Activated naive CD8-positive, alpha-beta T cell (primary cell): ENCODE data around the gene CELF4.

ENCODE experiments used
- H3K27ac Mint-ChIP-seq: one replicate; pipeline ENCODE4 v1.8.0; 2021; ENCODE audit warnings: mixed read lengths
- H3K27me3 Mint-ChIP-seq: one replicate; pipeline ENCODE4 v1.8.0; 2021; ENCODE audit warnings: mixed read lengths
- H3K36me3 Mint-ChIP-seq: one replicate; pipeline ENCODE4 v1.8.0; 2021; ENCODE audit warnings: mixed read lengths
- H3K4me1 Mint-ChIP-seq: one replicate; pipeline ENCODE4 v1.8.0; 2021; ENCODE audit warnings: low read depth, mixed read lengths
- H3K4me3 Mint-ChIP-seq: one replicate; pipeline ENCODE4 v1.8.0; 2021; ENCODE audit warnings: mild to moderate bottlenecking, mixed read lengths
- H3K9me3 Mint-ChIP-seq: one replicate; pipeline ENCODE4 v1.8.0; 2021; ENCODE audit warnings: low read depth, mixed read lengths

CELF4 gene

GRCh38 chr18:37489011-37489410 lies 76.6 kb downstream of the CELF4 start:
- Mint-ChIP-seq H3K9me3 (no peaks in the 10 kb centered on the region), H3K4me3 (no peak overlapping the region), H3K27ac (no peak overlapping the region), H3K4me1 (peaks cover 10% of the 10 kb centered on the region), H3K36me3 (no peaks in the 10 kb centered on the region), H3K27me3 (peaks cover 46% of the 10 kb centered on the region)

DNA sequence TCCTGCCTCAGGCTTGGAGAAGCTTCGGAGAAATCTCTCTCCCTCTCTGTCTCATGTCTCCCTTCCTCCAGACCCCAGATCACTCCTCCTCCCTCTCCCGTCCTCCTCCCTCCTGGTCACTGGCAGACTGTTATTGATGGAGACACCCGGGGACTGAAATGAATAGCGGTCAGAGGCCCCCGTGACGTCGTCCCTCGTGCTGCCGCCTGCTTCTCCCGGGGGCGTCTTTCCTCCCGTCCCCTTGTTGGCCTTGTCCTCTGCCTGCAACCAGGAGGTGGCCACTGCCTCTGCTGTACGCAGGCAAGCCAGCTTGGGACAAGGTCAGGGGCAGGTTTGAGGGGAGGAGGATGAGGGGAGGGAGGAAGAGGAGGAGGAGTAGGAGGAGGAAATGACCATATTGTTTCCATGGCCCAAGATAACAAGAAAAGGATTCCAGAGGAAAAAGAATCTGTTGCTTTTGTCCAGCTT lies 78.2 kb downstream of the CELF4 start:
- Mint-ChIP-seq H3K4me1 (peaks cover 10% of the 10 kb centered on the region), H3K27ac (no peak overlapping the region), H3K27me3 (peaks cover 44% of the 10 kb centered on the region), H3K9me3 (no peaks in the 10 kb centered on the region), H3K4me3 (no peak overlapping the region), H3K36me3 (no peaks in the 10 kb centered on the region)

DNA sequence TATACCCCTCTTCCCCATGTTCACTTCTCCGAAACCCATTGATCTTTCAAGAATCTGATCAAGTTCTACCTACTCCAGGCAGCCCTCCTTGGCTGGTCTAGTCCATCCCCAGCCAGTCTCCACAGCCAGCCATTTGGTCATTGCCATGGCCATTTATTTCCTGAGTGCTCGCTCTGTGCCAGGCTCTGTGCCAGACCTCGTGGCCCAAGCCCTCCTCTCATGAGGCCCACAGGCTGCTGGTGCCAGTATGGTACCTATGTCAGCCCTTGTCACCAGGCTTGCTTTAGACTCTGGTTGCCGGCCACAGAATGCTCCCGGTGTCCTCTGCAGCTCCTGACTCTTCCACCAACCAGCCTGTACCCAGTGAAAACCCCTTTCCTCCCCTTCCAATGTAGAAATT lies 78.8 kb downstream of the CELF4 start:
- Mint-ChIP-seq H3K4me1 (peaks cover 10% of the 10 kb centered on the region), H3K4me3 (no peak overlapping the region), H3K36me3 (no peaks in the 10 kb centered on the region), H3K27ac (no peak overlapping the region), H3K27me3 (peaks cover 48% of the 10 kb centered on the region), H3K9me3 (no peaks in the 10 kb centered on the region)

- Mint-ChIP-seq H3K4me1 (peaks cover 10% of the 10 kb centered on the region), H3K27me3 (peaks cover 48% of the 10 kb centered on the region), H3K27ac (no peak overlapping the region), H3K4me3 (no peak overlapping the region), H3K36me3 (no peaks in the 10 kb centered on the region), H3K9me3 (no peaks in the 10 kb centered on the region)
These were observed 80.4 kb downstream of the CELF4 start for GRCh38 chr18:37484983-37485834.

DNA sequence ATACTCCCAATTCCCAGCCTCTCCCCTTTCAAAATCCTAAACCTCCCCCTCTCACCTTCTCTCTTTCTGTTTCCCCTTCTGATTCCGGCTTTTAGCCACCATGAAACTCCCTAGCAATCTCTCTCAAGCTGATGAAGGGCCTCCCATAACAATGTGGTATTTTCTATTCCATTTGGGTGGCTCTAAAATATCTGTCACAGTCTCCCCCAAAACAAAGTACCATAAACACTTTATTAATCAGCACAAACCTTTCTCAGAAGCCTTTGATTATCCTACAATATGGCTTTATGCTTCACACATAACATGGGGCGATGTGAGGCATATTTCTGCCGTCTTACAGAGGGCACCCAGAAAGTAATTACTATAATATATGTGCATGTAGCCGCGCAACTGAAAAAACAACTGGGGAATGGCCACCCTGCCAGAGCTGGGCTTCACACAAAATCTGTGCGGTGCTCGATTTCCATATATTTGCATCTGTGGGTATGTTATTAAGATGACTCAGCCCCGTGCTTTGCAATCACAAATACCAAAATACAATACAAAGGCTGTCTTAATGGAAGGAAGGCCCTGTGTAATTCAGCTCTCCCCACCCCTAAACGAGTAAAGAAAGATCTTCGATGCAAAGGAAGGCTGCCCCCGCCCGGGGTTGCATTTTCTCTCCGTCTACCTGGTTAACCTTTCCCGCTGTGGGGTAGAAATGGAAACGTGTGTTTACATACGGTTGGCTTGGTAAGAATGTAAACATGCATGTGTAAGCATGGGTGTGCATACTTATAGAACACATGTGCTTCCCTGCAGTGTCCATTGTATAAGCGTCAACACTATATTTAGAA lies 81.4 kb downstream of the CELF4 start:
- H3K4me1 Mint-ChIP-seq, result peaks cover 10% of the 10 kb centered on the region
- H3K4me3 Mint-ChIP-seq, result no peak overlapping the region
- no peaks in the 10 kb centered on the region for H3K9me3 Mint-ChIP-seq
- H3K27me3 Mint-ChIP-seq, result peaks cover 46% of the 10 kb centered on the region
- no peak overlapping the region for H3K27ac Mint-ChIP-seq
- H3K36me3 Mint-ChIP-seq, result no peaks in the 10 kb centered on the region

GRCh38 chr18:37483221-37483971 lies 82.2 kb downstream of the CELF4 start:
- no peak overlapping the region for H3K27ac Mint-ChIP-seq
- H3K27me3 Mint-ChIP-seq, result peaks cover 42% of the 10 kb centered on the region
- H3K4me3 Mint-ChIP-seq, result no peak overlapping the region
- H3K9me3 Mint-ChIP-seq, result no peaks in the 10 kb centered on the region
- H3K36me3 Mint-ChIP-seq, result no peaks in the 10 kb centered on the region
- H3K4me1 Mint-ChIP-seq, result peaks cover 10% of the 10 kb centered on the region

- Mint-ChIP-seq H3K4me3 (no peak overlapping the region), H3K36me3 (no peaks in the 10 kb centered on the region), H3K27ac (no peak overlapping the region), H3K27me3 (peaks cover 33% of the 10 kb centered on the region), H3K9me3 (no peaks in the 10 kb centered on the region), H3K4me1 (peaks cover 10% of the 10 kb centered on the region)
These were observed 83.2 kb downstream of the CELF4 start for GRCh38 chr18:37482433-37482832.

DNA sequence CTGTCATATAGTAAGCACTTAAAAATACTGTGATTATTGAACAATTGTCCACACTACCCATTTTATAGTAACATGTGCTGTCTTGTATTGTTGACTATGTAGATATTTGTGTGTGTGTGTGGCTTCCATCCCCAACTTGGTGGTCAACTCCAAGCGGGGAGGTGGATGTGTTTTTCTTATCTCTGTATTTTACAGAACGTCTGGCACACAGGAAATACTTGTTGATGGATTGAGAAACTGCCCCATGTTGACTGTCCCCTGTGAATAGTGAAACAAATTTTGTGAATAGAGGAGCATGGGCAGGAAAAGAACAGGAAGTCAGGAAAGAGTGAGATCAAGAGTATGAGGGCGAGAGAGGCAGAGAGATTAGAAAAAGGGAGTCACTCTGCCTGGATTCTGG lies 83.6 kb downstream of the CELF4 start:
- Mint-ChIP-seq H3K36me3 (no peaks in the 10 kb centered on the region), H3K9me3 (no peaks in the 10 kb centered on the region), H3K4me3 (no peak overlapping the region), H3K4me1 (peaks cover 10% of the 10 kb centered on the region), H3K27me3 (peaks cover 29% of the 10 kb centered on the region), H3K27ac (no peak overlapping the region)

DNA sequence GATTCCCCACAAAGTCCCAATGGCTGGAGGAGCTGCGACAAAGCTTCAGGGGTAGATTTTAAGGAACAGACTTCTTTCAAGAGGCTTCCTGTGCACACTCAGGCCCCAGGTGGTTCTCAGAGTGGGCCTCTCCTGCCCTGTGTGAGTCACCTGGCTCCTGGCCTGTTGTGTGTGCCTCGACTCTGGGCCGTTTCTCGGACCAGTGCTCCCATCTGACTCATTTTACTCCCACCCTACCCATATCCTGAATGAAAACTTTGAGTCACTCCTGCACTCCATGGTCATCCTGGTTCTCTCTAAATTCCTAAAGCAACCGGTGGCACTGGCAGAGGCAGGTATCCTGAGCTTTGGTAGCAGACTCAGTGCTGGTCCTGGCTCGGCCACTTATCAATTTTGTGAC lies 84.1 kb downstream of the CELF4 start:
- Mint-ChIP-seq H3K4me3 (no peak overlapping the region), H3K36me3 (no peaks in the 10 kb centered on the region), H3K9me3 (no peaks in the 10 kb centered on the region), H3K27ac (no peak overlapping the region), H3K27me3 (peaks cover 27% of the 10 kb centered on the region), H3K4me1 (peaks cover 6% of the 10 kb centered on the region)

DNA sequence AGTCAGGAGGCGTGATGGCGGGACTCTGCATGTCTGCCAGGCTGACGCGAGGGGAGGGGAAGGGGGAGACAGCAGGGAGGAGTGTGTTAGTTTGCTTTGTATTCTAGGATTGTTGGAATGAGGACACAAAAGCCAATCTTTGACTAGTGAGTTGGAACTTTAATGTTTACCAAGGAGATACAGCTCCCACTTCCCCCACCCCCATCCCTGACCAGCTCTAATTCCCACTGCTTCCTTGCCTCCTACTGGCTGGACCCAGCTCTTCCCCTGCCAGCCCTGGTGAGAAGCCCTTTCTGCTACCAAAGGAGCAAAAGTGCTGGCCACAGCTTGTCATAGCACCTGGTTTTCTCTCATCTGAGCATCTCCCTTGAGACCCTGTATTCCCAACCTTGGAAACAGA lies 84.5 kb downstream of the CELF4 start:
- no peak overlapping the region for H3K27ac Mint-ChIP-seq
- no peaks in the 10 kb centered on the region for H3K36me3 Mint-ChIP-seq
- H3K9me3 Mint-ChIP-seq, result no peaks in the 10 kb centered on the region
- no peak overlapping the region for H3K4me3 Mint-ChIP-seq
- peaks cover 4% of the 10 kb centered on the region for H3K4me1 Mint-ChIP-seq
- H3K27me3 Mint-ChIP-seq, result peaks cover 24% of the 10 kb centered on the region

DNA sequence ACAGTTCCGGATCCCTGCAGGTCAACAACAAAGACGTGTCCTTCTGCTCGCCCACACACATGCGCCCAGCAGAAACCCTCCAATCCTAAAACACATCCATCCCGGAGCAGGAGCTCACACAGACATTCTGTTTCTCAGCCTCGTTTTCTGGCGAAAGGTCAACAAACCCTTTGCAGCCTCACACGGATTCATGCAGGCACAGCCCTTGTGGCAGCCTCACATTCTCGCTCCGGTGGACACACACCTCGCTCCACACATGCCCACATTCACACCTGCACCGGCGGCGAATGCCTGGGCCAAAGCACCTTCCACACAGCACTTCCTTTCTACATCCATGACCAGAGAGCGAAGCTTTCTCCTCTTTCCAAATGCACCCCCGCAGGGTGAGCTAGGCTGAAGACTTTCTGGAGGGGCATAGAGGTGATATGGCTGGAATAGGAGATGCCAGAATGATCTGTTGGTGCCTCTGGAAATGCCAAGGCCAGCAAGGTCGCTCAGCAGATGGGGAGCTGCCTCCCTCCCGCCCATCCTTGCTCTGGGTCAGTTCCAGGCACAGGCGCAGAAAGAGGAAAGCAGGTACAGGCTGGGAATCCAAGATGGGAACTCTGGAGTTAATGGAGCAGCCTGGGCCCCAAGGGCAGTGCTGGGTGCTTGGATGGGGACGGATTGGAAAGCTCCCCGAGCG lies 88.8 kb downstream of the CELF4 start:
- Mint-ChIP-seq H3K4me3 (no peak overlapping the region), H3K4me1 (no peaks in the 10 kb centered on the region), H3K9me3 (no peaks in the 10 kb centered on the region), H3K27me3 (peaks cover 7% of the 10 kb centered on the region), H3K27ac (no peak overlapping the region), H3K36me3 (no peaks in the 10 kb centered on the region)

GRCh38 chr18:37476182-37476581 lies 89.4 kb downstream of the CELF4 start:
- Mint-ChIP-seq H3K36me3 (no peaks in the 10 kb centered on the region), H3K27me3 (peaks cover 6% of the 10 kb centered on the region), H3K27ac (no peak overlapping the region), H3K9me3 (no peaks in the 10 kb centered on the region), H3K4me1 (no peaks in the 10 kb centered on the region), H3K4me3 (no peak overlapping the region)

DNA sequence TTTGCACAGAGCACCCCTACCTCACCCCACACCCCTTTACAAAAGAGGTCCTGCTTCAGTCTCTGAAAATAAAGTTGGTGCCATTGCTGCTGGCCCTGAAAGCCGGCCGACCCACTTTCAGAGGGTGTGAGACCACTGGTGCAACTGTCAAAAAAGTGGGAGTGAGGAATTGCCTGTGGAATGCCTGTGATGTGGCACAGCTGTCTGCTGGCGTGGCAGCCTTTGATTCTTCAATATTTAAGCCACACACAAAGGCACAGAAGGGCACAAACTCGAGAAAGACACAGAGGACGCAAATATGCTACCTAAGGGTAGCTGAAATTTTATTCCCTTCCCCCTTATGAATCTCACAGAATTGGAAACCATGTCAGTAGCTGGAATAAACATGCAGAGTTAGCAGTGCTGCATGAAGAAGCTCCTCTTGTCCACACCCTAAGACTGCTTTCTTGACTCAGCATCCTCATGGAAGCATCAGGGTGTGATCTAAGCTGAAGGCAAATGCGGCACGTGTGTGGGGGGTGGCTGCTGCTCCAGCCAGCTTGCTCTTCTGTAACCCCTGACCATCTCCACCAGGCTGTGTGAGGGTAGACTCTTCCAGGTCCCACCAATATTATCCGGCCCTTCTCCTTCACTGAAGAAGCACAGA lies 92.3 kb downstream of the CELF4 start:
- Mint-ChIP-seq H3K4me1 (no peaks in the 10 kb centered on the region), H3K27me3 (peaks cover 6% of the 10 kb centered on the region), H3K36me3 (no peaks in the 10 kb centered on the region), H3K9me3 (no peaks in the 10 kb centered on the region), H3K27ac (no peak overlapping the region), H3K4me3 (no peak overlapping the region)

- Mint-ChIP-seq H3K9me3 (no peaks in the 10 kb centered on the region), H3K4me1 (no peaks in the 10 kb centered on the region), H3K4me3 (no peak overlapping the region), H3K27me3 (peaks cover 6% of the 10 kb centered on the region), H3K27ac (no peak overlapping the region), H3K36me3 (no peaks in the 10 kb centered on the region)
These were observed 94.0 kb downstream of the CELF4 start for GRCh38 chr18:37471637-37472036.
